Endothelial cell of umbilical vein (primary cell): ENCODE data around the gene RTN4. TPM values are rescaled to one million over a fixed set of nuclear protein-coding genes. Genes with fewer than 3 reads are reported as not detected.

ENCODE experiments used
- BruUV-seq: library from RNA; stranded (reverse); fragments of 400-500 nt; replicated peaks from 2 replicates; lab custom pipeline; 2021; lab: Mats Ljungman, UMichigan
- CTCF ChIA-PET: fragments of 300-600, 350-600 bp; sonication (Branson Sonifier 250); formaldehyde crosslinking; loops from one replicate; lab custom pipeline; 2021; ENCODE audit warnings: antibody characterized with exemption, inconsistent platforms; lab: Charles Lee
- POLR2A ChIA-PET: fragments of 300-600, 350-600 bp; sonication (Branson Sonifier 250); formaldehyde crosslinking; loops from one replicate; lab custom pipeline; 2021; ENCODE audit warnings: antibody characterized with exemption, inconsistent platforms; lab: Charles Lee
- DNase-seq: peaks from one replicate; pipeline ENCODE4 v3.0.0-alpha.2; 2011; ENCODE audit warnings: low read depth, low spot score
- FAIRE-seq: peaks from 2 replicates; lab custom pipeline; 2011; peaks lifted over from hg19 to GRCh38; lab: Jason Lieb, UNC
- H2AFZ ChIP-seq: 2 replicates; pipeline ENCODE4 v1.6.0; 2012; ENCODE audit warnings: low read depth, low read length, control low read depth, inconsistent platforms
- H3K27ac ChIP-seq: 2 replicates; pipeline ENCODE4 v1.5.1; 2011; ENCODE audit warnings: low read depth, mild to moderate bottlenecking, control low read depth, low read length, moderate library complexity; ENCODE audit not compliant: insufficient read depth
- H3K27me3 ChIP-seq, 2 experiments: 2 replicates each; pipeline versions ENCODE4 v1.6.0 to v1.6.1; 2011; ENCODE audit warnings: low read length in 2 of 2, mixed read lengths in 1 of 2; ENCODE audit not compliant: control insufficient read depth in 2 of 2, insufficient read depth in 2 of 2
- H3K36me3 ChIP-seq, 2 experiments: 2 replicates in 1 of 2; 3 replicates in 1 of 2; pipeline ENCODE4 v1.5.1; 2011; ENCODE audit warnings: low read length in 2 of 2, mild to moderate bottlenecking in 1 of 2, moderate library complexity in 1 of 2; ENCODE audit not compliant: control insufficient read depth in 2 of 2, insufficient read depth in 2 of 2; ENCODE audit errors: extremely low read depth in 1 of 2
- H3K4me1 ChIP-seq: 3 replicates; pipeline ENCODE4 v1.5.1; 2011; ENCODE audit warnings: mild to moderate bottlenecking, low read length; ENCODE audit not compliant: control insufficient read depth, insufficient read depth; ENCODE audit errors: extremely low read depth
- H3K4me2 ChIP-seq: 2 replicates; pipeline ENCODE4 v1.6.1; 2011; ENCODE audit warnings: low read length, control low read depth, mixed read lengths; ENCODE audit not compliant: insufficient read depth
- H3K4me3 ChIP-seq, 3 experiments: fragments of 200-600 bp in 1 of 3; sonication (generic), shearing (Covaris generic) in 1 of 3; replicated peaks in 1 of 3; 2 replicates each; pipeline ENCODE4 v1.5.1; 2011 to 2016; ENCODE audit warnings: control low read depth in 3 of 3, low read length in 3 of 3, mild to moderate bottlenecking in 2 of 3, inconsistent platforms in 1 of 3, low read depth in 1 of 3, moderate library complexity in 1 of 3; ENCODE audit not compliant: insufficient read depth in 1 of 3
- H3K79me2 ChIP-seq: 2 replicates; pipeline ENCODE4 v1.6.0; 2012; ENCODE audit warnings: low read length, inconsistent platforms; ENCODE audit not compliant: control insufficient read depth, insufficient read depth
- H3K9ac ChIP-seq: replicated peaks from 2 replicates; pipeline ENCODE3; 2011; ENCODE audit warnings: low read length, control low read depth; ENCODE audit not compliant: insufficient read depth; ENCODE audit errors: extremely low read depth
- H3K9me1 ChIP-seq: replicated peaks from 3 replicates; pipeline ENCODE4 v1.6.0; 2011; ENCODE audit warnings: mild to moderate bottlenecking, low read length; ENCODE audit not compliant: control insufficient read depth, insufficient read depth; ENCODE audit errors: extremely low read depth
- H3K9me3 ChIP-seq: replicated peaks from 2 replicates; pipeline ENCODE4 v1.5.1; 2012; ENCODE audit warnings: low read length, inconsistent platforms; ENCODE audit not compliant: control insufficient read depth, insufficient read depth
- H4K20me1 ChIP-seq: replicated peaks from 2 replicates; pipeline ENCODE3; 2011; ENCODE audit warnings: mild to moderate bottlenecking, low read length; ENCODE audit not compliant: control insufficient read depth, insufficient read depth; ENCODE audit errors: extremely low read depth
- EZH2 ChIP-seq: IDR thresholded peaks from 2 replicates; pipeline ENCODE4 v1.6.1; 2012; ENCODE audit warnings: borderline replicate concordance, low read depth, mild to moderate bottlenecking, moderate library complexity, low read length, inconsistent platforms; ENCODE audit not compliant: severe bottlenecking
- FOS ChIP-seq: IDR thresholded peaks from 2 replicates; pipeline ENCODE4 v1.6.1; 2011; ENCODE audit warnings: mild to moderate bottlenecking, low read length, moderate library complexity, borderline replicate concordance; ENCODE audit not compliant: insufficient read depth
- GATA2 ChIP-seq: IDR thresholded peaks from 2 replicates; pipeline ENCODE4 v1.7.0; 2011; ENCODE audit warnings: low read depth, mild to moderate bottlenecking, moderate library complexity, mixed read lengths, low read length; ENCODE audit not compliant: insufficient read length, insufficient read depth
- JUN ChIP-seq: IDR thresholded peaks from 2 replicates; pipeline ENCODE4 v1.6.1; 2011; ENCODE audit warnings: borderline replicate concordance, low read depth; ENCODE audit not compliant: insufficient read length, insufficient read depth
- MYC ChIP-seq: IDR thresholded peaks from one replicate; pipeline ENCODE4 v1.6.1; 2011; ENCODE audit warnings: mild to moderate bottlenecking, low read depth, low read length
- POLR2A ChIP-seq: IDR thresholded peaks from 2 replicates; pipeline ENCODE4 v1.6.1; 2012; ENCODE audit warnings: low read depth, mild to moderate bottlenecking, control low read depth, low read length
- POLR2AphosphoS5 ChIP-seq: IDR thresholded peaks from 2 replicates; pipeline ENCODE4 v1.6.1; 2012; ENCODE audit warnings: low read depth, mild to moderate bottlenecking, control low read depth, low read length, moderate library complexity; ENCODE audit not compliant: insufficient read depth
- dilution Hi-C: fragments of 300-500 bp; cut with MboI; formaldehyde crosslinking; loops from one replicate; pipeline ENCODE4 v1.15.0; 2019; ENCODE audit warnings: low sequenced_read_pairs; ENCODE audit not compliant: extremely low pct_ligation_motif_present
- intact Hi-C: fragments of 100-400 bp; cut with micrococcal nuclease; formaldehyde crosslinking; loops from one replicate; pipeline ENCODE4 v1.10.0; 2022
- polyA plus RNA-seq, 4 experiments: library from polyadenylated mRNA; depleted of rRNA in 3 of 4; stranded (reverse) in 3 of 4; unstranded in 1 of 4; fragments of >200 nt; gene quantifications; 2 replicates each; pipeline versions ENCODE4 v1.2.1 to v1.2.3, GENCODE V29; 2011 to 2012; ENCODE audit warnings: missing spikeins in 1 of 4
- total RNA-seq: library from RNA; stranded (reverse); gene quantifications from 2 replicates; pipeline ENCODE4 v1.2.3, GENCODE V29; 2021
- TF ChIP-seq, protein P1 (sequence below), 2 donors: IDR thresholded peaks; 1 replicate in 1 of 2; 2 replicates in 1 of 2; pipeline ENCODE4 v1.5.1; 2011; ENCODE audit warnings: low read length in 2 of 2, mild to moderate bottlenecking in 2 of 2, moderate library complexity in 2 of 2, control low read depth in 1 of 2, inconsistent platforms in 1 of 2, low read depth in 1 of 2; ENCODE audit not compliant: insufficient read depth in 1 of 2; ENCODE audit errors: extremely low read depth in 1 of 2
- TF ChIP-seq, protein P2 (sequence below): IDR thresholded peaks from 2 replicates; pipeline ENCODE4 v1.6.1; 2011; ENCODE audit not compliant: insufficient read depth, insufficient read length

Gene RTN4
- total and polyA plus RNA-seq, 2 donors (not counting 3 experiments of a cell fraction or from before 2014, with no cell fraction given): 253 to 486 TPM

DNA sequence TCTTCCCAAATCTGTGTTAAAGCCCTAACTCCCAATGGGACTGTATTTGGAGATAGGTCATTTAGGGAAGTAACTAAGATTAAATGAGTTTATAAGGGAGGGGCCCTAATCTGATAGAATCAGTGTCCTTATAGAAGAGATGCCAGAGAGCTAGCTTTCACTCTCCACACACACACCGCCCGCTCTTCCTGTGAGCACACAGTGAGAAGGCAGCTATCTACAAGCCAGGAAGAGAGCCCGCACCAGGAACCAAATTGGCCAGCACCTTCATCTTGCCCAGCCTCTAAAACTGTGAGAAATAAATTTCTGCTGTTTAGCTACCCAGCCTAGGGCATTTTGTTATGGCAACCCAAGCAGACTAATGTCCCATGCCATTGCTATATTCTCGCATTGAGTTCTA is 125.2 kb downstream of the RTN4 start:
- Histone ChIP-seq H3K9me1 (no peaks in the 10 kb centered on the region), H3K9me3 (no peaks in the 10 kb centered on the region), H2AFZ (no peak overlapping the region), H3K4me1 (no peaks in the 10 kb centered on the region), H3K27ac (no peak overlapping the region), H3K4me2 (no peak overlapping the region), H3K36me3 (no peaks in the 10 kb centered on the region), H3K27me3 (peaks cover 9 to 11% of the 10 kb centered on the region in 2 experiments), H3K9ac (no peak overlapping the region), H4K20me1 (no peaks in the 10 kb centered on the region), H3K4me3 (no peak overlapping the region), H3K79me2 (no peaks in the 10 kb centered on the region)
- intact Hi-C loops (no loop called here), dilution Hi-C loops (no loop called here)
- DNase-seq (no peak), FAIRE-seq (no peak)
- TF ChIP-seq FOS (no peak), JUN (no peak), GATA2 (no peak), POLR2AphosphoS5 (no peak), EZH2 (no peak), POLR2A (no peak), MYC (no peak)
- TF ChIP-seq, protein P1, sequence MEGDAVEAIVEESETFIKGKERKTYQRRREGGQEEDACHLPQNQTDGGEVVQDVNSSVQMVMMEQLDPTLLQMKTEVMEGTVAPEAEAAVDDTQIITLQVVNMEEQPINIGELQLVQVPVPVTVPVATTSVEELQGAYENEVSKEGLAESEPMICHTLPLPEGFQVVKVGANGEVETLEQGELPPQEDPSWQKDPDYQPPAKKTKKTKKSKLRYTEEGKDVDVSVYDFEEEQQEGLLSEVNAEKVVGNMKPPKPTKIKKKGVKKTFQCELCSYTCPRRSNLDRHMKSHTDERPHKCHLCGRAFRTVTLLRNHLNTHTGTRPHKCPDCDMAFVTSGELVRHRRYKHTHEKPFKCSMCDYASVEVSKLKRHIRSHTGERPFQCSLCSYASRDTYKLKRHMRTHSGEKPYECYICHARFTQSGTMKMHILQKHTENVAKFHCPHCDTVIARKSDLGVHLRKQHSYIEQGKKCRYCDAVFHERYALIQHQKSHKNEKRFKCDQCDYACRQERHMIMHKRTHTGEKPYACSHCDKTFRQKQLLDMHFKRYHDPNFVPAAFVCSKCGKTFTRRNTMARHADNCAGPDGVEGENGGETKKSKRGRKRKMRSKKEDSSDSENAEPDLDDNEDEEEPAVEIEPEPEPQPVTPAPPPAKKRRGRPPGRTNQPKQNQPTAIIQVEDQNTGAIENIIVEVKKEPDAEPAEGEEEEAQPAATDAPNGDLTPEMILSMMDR (IDR thresholded peaks at IDR 0.05; ENCODE audit: extremely low read depth in 1 of 2, insufficient read depth in 1 of 2, low read depth in 1 of 2, low read length in 2 of 2): no peak
- TF ChIP-seq, protein P2, sequence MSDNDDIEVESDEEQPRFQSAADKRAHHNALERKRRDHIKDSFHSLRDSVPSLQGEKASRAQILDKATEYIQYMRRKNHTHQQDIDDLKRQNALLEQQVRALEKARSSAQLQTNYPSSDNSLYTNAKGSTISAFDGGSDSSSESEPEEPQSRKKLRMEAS: no peak
- ChIA-PET POLR2A (no interaction called here), CTCF (interaction anchor here (1.4 kb wide), 1 partner anchor 14 kb away, joined by 4 read pairs; no protein-coding TSS in a partner anchor)
- BruUV-seq: no TSS peak
